Measurements from ENCODE around the gene SKI.

SKI gene

GRCh38 chr1:2339206-2340085 is 111.3 kb downstream of the SKI start:
- DNase-seq (ENCODE audit: low read depth): no peak

GRCh38 chr1:2340086-2340917 is 112.2 kb downstream of the SKI start:
- DNase-seq (ENCODE audit: low read depth): no peak

GRCh38 chr1:2340918-2341254 is 112.8 kb downstream of the SKI start:
- DNase-seq (ENCODE audit: low read depth): no peak

GRCh38 chr1:2341706-2342383 is 113.7 kb downstream of the SKI start:
- no peak for DNase-seq (ENCODE audit: low read depth)

GRCh38 chr1:2342384-2343022 is 114.4 kb downstream of the SKI start:
- DNase-seq (ENCODE audit: low read depth): no peak

GRCh38 chr1:2343023-2343935 is 115.2 kb downstream of the SKI start:
- DNase-seq (ENCODE audit: low read depth): no peak

GRCh38 chr1:2344121-2344681 is 116.1 kb downstream of the SKI start:
- no peak for DNase-seq (ENCODE audit: low read depth)

- no peak for DNase-seq (ENCODE audit: low read depth)
Observed at GRCh38 chr1:2344744-2345296, 116.7 kb downstream of the SKI start.

GRCh38 chr1:2345297-2346075 is 117.4 kb downstream of the SKI start:
- no peak for DNase-seq (ENCODE audit: low read depth)

- DNase-seq (ENCODE audit: low read depth): no peak
Observed at GRCh38 chr1:2346691-2347408, 118.7 kb downstream of the SKI start.

GRCh38 chr1:2347409-2347785 is 119.3 kb downstream of the SKI start:
- DNase-seq (ENCODE audit: low read depth): no peak

GRCh38 chr1:2347896-2348295 is 119.8 kb downstream of the SKI start:
- DNase-seq (ENCODE audit: low read depth): no peak

GRCh38 chr1:2348346-2349325 is 120.5 kb downstream of the SKI start:
- no peak for DNase-seq (ENCODE audit: low read depth)

GRCh38 chr1:2349806-2350205 is 121.7 kb downstream of the SKI start:
- no peak for DNase-seq (ENCODE audit: low read depth)

- no peak for DNase-seq (ENCODE audit: low read depth)
Observed at GRCh38 chr1:2350501-2350900, 122.4 kb downstream of the SKI start.

- DNase-seq (ENCODE audit: low read depth): no peak
Observed at GRCh38 chr1:2350911-2351655, 123.0 kb downstream of the SKI start.

- no peak for DNase-seq (ENCODE audit: low read depth)
Observed at GRCh38 chr1:2351723-2352122, 123.6 kb downstream of the SKI start.
